ENCODE data around the gene TTLL10.

TTLL10 gene

GRCh38 chr1:1225238-1225845 is 51.7 kb downstream of the TTLL10 start:
- no peak for DNase-seq

- DNase-seq = no peak
These were observed 52.2 kb downstream of the TTLL10 start for GRCh38 chr1:1225913-1226312.

GRCh38 chr1:1226566-1227362 is 53.1 kb downstream of the TTLL10 start:
- DNase-seq = no peak

- DNase-seq = no peak
These were observed 53.7 kb downstream of the TTLL10 start for GRCh38 chr1:1227386-1227785.

GRCh38 chr1:1228187-1228586 is 54.5 kb downstream of the TTLL10 start:
- DNase-seq = no peak

GRCh38 chr1:1228596-1229321 is 55.1 kb downstream of the TTLL10 start:
- DNase-seq = no peak

GRCh38 chr1:1229770-1230169 is 56.1 kb downstream of the TTLL10 start:
- no peak for DNase-seq

- no peak for DNase-seq
These were observed 57.1 kb downstream of the TTLL10 start for GRCh38 chr1:1230656-1231399.

- peak; percentile 97 for DNase-seq
These were observed 57.9 kb downstream of the TTLL10 start, which contains the start of gene SDF4 for GRCh38 chr1:1231400-1232207. SDF4 (minus strand) TSS chr1:1232001; CDS start chr1:1228772, 3,229 bp downstream.

- no peak for DNase-seq
These were observed 58.6 kb downstream of the TTLL10 start, which contains the start of gene B3GALT6 for GRCh38 chr1:1232208-1232795. B3GALT6 (plus strand) TSS chr1:1232237; CDS start chr1:1232279, 42 bp downstream.

GRCh38 chr1:1232796-1233566 is 59.3 kb downstream of the TTLL10 start:
- no peak for DNase-seq

- DNase-seq = no peak
These were observed 59.9 kb downstream of the TTLL10 start for GRCh38 chr1:1233567-1233892.

- DNase-seq = no peak
These were observed 60.6 kb downstream of the TTLL10 start for GRCh38 chr1:1234180-1234808.

- DNase-seq = no peak
These were observed 61.5 kb downstream of the TTLL10 start for GRCh38 chr1:1235016-1235744.

GRCh38 chr1:1236176-1236763 is 62.6 kb downstream of the TTLL10 start:
- DNase-seq = no peak

- DNase-seq = no peak
These were observed 63.5 kb downstream of the TTLL10 start for GRCh38 chr1:1236945-1237873.

- DNase-seq = peak; percentile 77
These were observed 64.4 kb downstream of the TTLL10 start for GRCh38 chr1:1237874-1238701.

All from islet precursor cell (in vitro differentiated cells).